ENCODE data around the gene ENTPD8.
A peak's percentile ranks its signal among the peaks of the same experiment; 100 is the strongest.
"Not testable (repeated sequence)": the region's sequence is repeated elsewhere in the genome, so short reads cannot be mapped to it uniquely, and the experiment has no call there.

The ENTPD8 gene

DNA sequence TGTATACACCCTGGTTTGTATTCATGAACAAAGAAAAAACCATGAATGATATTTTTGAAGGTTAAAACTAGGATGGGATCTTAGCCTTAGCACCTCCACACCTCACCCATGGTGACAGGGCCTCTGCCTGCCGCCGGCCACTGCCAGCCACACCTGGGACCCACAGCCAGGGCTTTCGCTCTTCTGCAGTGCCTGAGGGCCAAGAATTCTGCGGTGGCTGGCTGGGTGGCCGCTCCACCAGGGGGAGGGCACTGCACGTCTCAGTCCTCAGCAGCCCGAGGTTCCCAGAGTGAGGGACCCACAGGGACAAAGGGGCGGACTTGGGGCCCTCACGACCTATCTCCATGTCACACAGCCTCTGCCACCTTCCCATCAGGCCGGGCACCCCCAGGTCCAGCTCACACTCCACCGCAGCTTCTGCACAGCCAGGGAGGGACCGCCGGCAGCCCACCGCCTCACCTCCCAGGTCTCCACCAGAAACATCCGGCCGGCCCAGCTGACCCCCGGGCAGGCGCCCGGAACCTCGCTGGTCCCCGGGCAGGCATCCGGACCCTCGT lies 25.1 kb downstream of the ENTPD8 start:
- no peak for DNase-seq (ENCODE audit: low read depth in 2 of 2, low spot score in 1 of 2)

DNA sequence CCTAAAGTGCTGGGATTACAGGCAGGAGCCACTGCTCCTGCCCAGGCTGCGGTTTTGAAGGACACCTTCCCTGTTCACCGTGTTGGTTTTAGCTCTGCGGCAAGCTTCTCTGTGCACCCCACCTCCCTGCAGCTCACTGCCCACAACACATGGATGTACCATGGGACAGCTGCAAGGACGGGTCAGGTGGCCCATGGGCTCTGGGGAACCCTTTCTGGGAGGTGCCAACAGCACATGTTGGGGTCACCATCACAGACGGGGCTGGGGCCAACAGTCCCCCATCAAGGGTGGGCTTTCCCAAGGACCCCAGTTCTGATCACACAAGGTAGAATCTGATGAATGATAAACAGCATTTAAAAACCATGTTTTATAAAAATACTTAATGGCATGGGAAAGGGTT lies 25.7 kb downstream of the ENTPD8 start:
- DNase-seq (ENCODE audit: low read depth in 2 of 2, low spot score in 1 of 2): no peak

- no peak for DNase-seq (ENCODE audit: low read depth in 2 of 2, low spot score in 1 of 2)
Observed at GRCh38 chr9:137412431-137412830, 28.7 kb downstream of the ENTPD8 start.

- DNase-seq (ENCODE audit: low read depth in 2 of 2, low spot score in 1 of 2): peak in 1 of 2 donors; percentile 24
Observed at GRCh38 chr9:137411645-137412380, 29.3 kb downstream of the ENTPD8 start.

- no peak for DNase-seq (ENCODE audit: low read depth in 2 of 2, low spot score in 1 of 2)
Observed at GRCh38 chr9:137411260-137411644, 29.9 kb downstream of the ENTPD8 start.

DNA sequence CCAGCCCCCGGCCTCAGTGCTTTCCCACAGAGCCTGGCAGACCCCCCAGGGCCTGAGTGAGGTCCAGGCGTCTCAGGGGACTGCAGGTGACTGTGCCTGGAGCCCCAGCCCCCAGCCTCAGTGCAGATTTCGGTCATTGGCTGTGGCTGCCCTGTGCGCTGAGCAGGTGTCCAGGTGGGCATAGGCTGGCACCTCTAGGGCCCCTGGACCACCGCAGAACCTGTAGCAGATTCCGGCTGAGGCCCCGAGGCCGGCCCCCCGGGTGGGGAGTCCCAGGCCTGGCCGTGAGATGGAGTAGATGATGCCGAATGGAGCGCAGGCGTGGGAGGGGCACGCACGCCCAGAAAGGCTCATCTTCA lies 30.3 kb downstream of the ENTPD8 start:
- no peak for DNase-seq (ENCODE audit: low read depth in 2 of 2, low spot score in 1 of 2)

- DNase-seq (ENCODE audit: low read depth in 2 of 2, low spot score in 1 of 2): not testable (repeated sequence)
Observed at GRCh38 chr9:137410236-137410890, 30.8 kb downstream of the ENTPD8 start.

GRCh38 chr9:137409515-137409914 lies 31.6 kb downstream of the ENTPD8 start:
- no peak for DNase-seq (ENCODE audit: low read depth in 2 of 2, low spot score in 1 of 2)

DNA sequence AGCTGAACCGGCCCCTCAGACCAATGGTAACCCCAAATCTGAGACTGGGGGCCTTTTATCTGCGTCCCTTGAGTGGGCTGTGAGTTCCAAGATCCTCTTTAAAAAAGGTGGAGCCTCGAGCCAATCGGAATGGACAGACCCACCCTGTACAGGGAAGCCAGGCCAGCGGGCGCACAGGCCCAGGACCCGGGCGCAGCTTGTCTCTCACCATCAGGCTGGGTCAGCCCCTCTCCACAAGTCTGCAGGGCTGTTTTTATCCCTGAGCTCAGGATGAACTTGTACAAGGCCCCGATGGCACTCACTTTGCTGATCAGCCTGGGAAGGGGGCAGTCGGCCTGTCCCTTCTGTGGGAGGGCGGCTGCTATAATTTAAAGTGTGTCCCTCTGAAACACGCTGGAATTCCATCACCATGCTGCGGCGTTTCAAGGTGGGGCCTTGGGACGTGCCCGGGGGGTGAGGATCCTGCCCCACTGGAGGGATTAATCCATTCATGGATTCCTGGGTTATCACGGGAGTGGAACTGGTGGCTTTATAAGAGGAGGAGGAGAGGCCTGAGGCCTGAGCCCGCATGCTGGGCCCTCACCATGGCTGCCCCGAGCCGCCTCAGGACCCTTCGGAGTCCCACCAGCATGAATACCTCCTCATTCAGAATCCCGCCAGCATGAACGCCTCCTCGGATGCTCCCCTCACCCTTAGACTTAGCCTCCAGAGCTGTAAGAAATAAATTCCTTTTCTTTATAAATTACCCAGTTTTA lies 32.3 kb downstream of the ENTPD8 start:
- DNase-seq (ENCODE audit: low read depth in 2 of 2, low spot score in 1 of 2): no peak

GRCh38 chr9:137407590-137408300 lies 33.4 kb downstream of the ENTPD8 start:
- no peak for DNase-seq (ENCODE audit: low read depth in 2 of 2, low spot score in 1 of 2)

- DNase-seq (ENCODE audit: low read depth in 2 of 2, low spot score in 1 of 2): peak; percentile 8 to 34
Observed at GRCh38 chr9:137406876-137407589, 34.1 kb downstream of the ENTPD8 start.

DNA sequence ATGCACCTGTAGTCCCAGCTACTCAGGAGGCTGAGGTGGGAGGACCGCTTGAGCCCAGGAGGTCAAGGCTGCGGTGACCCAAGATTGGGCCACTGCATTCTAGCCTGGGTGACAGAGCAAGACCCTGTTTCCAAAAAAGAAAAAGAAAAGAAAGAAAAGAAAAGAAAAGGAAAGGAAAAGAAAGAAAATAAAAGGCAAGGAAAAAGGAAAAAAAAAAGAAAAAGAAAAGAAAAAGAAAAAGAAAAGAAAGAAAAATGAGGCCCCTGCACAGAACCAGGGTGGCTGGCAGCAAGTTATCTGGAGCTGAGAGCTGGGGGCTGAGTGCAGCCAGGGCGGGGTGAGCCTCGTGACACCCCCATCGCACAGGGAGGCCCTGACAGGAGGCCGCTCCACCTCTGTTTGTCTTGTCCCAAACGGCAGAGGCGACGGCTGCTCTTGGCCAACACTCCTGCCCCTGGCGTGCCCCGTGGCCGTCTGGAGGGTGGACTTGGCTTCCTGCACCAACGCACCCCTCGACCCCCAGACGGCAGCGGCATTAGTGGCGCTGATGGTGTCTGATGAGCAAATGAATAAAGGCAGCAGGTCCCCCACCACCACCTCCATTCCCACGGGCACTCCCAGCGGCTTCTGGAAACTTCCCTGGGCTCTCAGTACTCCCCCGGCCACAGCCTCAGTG lies 34.9 kb downstream of the ENTPD8 start:
- no peak for DNase-seq (ENCODE audit: low read depth in 2 of 2, low spot score in 1 of 2)

- no peak for DNase-seq (ENCODE audit: low read depth in 2 of 2, low spot score in 1 of 2)
Observed at GRCh38 chr9:137405677-137406081, 35.5 kb downstream of the ENTPD8 start.

GRCh38 chr9:137404961-137405567 lies 36.1 kb downstream of the ENTPD8 start:
- DNase-seq (ENCODE audit: low read depth in 2 of 2, low spot score in 1 of 2): no peak

GRCh38 chr9:137403269-137403668 lies 37.9 kb downstream of the ENTPD8 start:
- no peak for DNase-seq (ENCODE audit: low read depth in 2 of 2, low spot score in 1 of 2)

DNA sequence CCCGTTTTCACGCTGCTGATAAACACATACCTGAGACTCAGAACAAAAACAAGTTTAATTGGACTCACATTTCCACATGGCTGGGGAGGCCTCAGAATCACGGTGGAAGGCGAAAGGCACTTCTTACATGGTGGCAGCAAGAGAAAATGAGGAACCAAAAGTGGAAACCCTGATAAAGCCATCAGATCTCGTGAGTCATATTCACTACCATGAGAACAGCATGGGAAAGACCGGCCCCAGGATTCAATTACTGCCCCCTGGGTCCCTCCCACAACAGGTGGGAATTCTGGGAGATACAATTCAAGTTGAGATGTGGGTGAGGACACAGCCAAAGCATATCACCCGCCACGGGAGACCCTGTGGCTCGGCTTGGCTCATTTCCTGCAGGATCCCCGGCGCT lies 38.4 kb downstream of the ENTPD8 start:
- no peak for DNase-seq (ENCODE audit: low read depth in 2 of 2, low spot score in 1 of 2)

- DNase-seq (ENCODE audit: low read depth in 2 of 2, low spot score in 1 of 2): no peak
Observed at GRCh38 chr9:137398561-137399468, 42.3 kb downstream of the ENTPD8 start.

DNA sequence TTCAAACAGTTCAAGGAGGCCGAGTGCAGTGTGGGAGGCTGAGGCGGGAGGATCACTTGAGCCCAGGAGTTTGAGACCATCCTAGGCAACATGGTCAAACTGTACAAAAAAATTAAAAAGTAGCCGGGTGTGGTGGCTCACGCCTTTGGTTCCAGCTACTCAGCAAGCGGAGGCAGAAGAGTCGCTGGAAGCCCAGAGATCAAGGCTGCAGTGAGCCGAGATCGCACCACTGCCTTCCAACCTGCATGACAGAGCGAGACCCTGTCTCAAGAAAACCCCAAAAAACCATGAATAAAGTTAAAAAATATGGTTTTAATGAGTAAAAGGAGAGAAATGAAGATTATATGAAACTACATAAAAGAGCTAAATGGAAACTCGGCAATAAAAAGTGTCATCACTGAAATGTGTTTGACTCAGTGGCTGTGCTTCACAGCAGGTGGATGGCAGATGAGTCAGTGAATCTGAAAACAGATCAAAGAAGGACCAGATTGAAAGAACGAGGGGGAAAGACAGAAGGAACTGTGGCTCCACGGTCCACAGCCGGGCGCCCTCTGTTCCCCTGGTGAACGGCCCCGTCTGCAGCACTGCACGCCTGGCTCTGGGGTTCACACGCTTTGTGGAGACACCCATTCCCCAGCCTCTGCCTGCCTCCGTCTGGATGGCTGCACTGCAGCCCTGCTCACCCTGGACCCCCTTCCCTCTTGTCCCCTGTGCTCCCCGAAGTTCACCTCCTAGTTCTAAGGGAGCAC lies 43.3 kb downstream of the ENTPD8 start:
- DNase-seq (ENCODE audit: low read depth in 2 of 2, low spot score in 1 of 2): no peak
